HG02642 (cell line): ENCODE data around the gene PDE9A.

Experiments used
- ATAC-seq: cut with Tn5 transposase; IDR thresholded peaks from one replicate; pipeline ENCODE4 v1.9.1; 2021; ENCODE audit warnings: mild to moderate bottlenecking; ENCODE audit not compliant: unreplicated experiment, poor library complexity

PDE9A gene

GRCh38 chr21:42748620-42749176 is 95.3 kb downstream of the PDE9A start:
- no peak for ATAC-seq

DNA sequence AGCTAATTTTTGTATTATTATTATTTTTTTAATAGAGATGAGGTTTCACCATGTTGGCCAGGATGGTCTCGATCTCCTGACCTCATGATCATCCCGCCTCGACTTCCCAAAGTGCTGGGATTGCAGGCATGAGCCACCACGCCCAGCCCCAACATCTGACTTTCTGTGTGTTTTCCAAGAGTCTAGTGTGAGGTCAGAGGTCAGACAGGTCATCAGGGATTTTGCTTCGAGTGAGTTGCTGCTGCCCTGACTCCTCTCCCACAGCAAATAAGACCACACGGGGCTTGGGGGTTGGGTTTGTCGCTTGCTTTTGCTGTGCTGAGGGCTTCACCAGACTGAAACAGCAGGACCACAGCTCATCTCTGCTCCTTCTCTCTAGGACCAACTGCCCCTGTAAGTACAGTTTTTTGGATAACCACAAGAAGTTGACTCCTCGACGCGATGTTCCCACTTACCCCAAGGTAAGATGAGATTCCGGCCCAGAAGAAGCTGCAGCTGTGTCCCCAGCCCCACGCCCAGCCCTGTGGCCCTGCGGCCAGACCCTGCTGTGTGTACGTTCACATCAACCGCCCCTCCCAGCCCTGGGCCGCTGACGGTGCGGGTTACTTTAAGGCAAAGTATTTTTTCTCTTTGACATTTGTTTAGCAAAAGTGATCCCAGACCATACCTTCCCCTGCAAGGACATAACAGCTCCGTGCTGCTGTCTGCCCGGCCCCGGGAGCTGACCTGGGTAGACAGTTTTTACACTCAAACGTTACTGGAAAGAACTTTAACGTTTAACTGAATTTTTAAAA is 97.5 kb downstream of the PDE9A start:
- no peak for ATAC-seq

GRCh38 chr21:42751866-42752265 is 98.4 kb downstream of the PDE9A start:
- ATAC-seq: no peak

GRCh38 chr21:42753804-42754203 is 100.4 kb downstream of the PDE9A start:
- ATAC-seq: no peak

DNA sequence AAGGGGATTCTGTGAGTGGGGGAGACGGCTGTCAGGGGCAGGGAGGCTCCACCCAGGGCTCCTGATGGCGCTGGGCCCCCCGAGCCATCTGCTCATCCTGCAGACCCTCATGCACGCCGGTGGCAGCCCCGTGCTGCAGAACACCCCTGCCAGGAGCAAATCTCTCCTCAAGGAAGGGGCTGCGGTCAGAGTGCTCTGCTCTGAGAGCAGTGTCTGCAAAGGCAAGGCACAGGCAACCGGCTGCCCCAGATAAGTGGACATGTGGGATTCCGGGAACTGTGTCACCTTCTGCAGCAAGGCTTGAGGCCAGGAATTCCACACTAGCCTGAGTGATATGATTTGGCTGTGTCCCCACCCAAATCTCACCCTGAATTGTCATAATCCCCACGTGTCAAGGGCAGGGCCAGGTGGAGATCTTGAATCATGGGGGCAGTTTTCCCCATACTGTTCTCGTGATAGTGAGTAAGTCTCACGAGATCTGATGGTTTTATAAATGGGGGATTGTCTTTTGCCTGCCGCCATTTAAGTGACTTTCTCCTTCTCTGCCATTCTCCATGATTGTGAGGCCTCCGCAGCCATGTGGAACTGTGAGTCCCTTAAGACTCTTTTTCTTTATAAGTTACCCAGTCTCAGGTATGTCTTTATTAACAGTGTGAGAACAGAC is 101.0 kb downstream of the PDE9A start:
- no peak for ATAC-seq

DNA sequence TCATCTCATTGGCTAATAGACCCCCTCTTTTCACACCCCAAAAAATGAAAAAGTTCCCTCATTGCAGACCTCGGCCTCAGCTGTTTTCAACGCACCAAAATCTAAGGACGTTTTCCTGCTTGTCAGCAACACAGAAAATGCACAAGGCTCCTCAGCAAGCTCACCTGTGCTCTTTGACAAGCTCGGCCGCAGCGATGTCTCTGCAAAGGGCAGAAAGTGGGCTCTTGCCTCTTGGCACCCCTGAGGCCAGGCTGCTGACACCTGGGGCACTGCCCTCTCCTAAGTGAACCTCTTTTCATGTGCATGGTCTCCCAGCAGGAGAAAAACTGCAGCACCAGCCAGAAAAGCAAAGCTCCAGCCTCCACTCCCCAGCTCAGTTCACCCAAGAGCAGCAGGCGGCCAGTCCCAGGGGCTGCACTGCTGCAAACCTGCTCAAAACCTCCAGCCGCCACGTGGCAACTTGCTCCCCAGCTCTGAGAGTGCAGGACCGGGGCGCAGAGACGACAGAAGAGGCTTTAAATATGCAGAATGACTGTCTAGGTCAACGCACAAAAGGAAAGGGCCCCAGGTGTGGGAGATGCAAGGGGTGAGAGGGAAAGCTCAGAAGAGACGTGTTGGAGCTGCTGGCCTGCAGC is 101.7 kb downstream of the PDE9A start:
- no peak for ATAC-seq

DNA sequence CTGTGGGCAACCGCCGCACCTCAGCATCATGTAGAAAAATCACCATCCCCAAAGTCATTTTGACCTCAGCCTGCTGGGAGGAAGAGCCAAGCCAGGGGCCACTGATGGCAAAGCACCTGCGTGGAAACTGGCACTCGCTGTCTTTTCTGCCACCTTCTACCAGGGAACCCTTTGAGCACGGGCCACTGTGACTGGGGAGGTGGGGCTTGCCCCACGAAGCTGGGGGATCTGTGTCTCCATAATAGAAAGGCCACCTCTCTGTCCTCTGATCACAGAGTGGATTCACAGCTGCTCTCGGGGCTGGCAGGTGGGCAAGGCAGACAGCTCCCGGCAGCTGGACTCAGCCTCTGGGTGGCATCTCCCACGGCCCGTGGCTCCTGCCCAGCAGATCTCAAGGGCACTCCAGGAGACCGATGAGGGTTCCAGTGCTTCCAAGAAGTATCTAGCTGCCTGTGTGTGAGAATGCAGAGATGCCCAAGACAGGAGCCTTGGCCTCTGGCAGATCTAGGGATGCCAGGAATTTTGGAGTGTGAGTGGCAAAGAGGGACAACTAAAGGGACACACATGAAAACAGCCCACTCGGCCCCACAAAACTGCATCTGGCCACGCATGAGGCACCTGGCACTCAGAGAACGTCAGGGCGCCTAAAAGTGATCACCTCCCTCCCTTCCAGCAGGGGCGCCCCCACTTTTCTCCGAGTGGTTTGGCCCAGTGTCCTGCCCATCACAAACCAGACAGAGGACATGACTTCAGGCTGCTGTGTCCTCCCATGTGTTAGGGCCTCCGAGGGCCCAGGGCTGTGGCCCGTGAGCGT is 102.6 kb downstream of the PDE9A start:
- ATAC-seq: no peak

DNA sequence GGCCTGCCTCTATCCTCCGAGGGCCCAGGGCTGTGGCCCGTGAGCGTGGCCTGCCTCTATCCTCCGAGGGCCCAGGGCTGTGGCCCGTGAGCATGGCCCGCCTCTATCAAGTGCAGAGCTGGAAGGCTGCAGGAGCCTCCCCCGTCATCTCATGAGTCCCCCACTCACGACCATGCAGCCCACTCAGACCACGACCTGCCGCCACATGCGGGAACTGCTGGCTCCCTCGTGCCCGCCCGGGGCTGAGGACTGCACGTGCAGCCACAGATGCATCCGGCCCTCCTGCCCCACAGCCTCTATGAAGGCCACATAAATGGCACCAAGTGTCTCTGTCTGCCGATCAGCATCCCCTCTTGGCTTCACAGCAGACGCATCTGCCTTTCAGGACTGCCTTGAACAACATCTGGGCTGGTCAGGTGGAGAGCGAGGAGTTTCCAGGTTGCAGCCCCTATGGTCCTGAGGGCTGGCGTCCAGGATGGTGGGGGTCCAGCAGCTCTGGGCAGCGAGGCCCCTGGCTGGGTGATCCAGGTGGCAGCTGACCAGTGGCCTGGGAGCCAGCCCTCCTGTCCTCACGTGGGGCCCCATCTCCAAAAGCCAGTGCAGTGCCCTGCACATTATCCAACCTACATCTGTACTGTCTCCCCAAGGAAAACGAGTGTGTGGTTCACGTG is 103.3 kb downstream of the PDE9A start:
- no peak for ATAC-seq

DNA sequence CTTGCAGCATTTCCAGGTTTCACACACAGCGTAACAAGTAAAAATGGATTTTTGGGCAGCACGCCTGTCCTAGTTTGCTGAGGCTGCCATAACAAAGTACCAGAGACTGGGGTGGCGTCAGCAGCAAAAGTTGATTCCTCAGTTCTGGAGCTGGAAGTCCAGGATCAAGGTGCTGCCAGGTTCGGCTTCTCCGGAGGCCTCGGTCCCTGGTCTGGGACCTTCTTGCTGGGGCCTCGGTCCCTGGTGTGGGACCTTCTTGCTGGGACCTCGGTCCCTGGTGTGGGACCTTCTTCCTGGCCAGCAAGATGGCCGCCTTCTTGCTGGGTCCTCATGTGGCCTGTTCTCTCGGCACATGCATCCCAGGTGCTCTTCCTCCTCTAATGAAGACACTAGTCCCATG is 104.0 kb downstream of the PDE9A start:
- ATAC-seq: no peak

GRCh38 chr21:42757826-42758655 is 104.6 kb downstream of the PDE9A start:
- ATAC-seq: no peak

DNA sequence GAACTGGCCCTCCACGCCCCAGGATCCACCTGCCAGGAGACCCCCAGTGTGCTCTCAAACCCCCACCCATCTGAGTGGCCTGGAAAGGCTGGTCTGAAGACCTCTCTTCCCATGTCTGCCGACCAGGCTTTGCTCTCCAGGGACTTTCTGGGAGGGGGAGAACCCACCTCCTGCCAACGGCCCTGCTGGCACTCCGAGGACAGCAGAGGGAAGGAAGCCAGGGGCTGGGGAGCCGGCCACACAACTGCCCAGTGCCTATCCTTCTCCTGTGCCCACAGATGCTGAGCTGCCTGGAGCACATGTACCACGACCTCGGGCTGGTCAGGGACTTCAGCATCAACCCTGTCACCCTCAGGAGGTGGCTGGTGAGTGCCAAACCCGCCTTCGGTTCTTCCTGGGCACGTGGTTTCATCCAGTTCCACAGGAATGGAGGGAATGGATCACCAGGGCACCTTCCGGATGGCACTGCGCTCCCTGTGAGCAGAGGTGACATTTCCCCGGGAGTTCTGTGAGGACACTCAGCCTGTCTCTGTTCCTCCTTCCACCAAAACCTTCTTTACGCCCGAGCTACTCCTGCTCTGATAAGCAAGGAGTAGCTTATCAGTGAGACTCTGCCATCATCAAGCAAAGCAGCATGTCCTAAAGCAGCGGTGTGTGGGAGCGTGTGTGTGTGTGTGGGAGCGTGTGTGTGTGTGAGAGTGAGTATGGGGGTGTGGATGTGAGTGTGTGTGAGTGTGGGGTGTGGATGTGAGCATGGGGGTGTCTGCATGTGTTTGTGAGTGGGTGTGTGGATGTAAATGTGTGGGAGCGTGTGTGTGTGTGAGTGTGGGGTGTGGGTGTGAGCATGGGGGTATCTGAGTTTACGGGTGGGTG is 105.5 kb downstream of the PDE9A start:
- ATAC-seq: no peak

DNA sequence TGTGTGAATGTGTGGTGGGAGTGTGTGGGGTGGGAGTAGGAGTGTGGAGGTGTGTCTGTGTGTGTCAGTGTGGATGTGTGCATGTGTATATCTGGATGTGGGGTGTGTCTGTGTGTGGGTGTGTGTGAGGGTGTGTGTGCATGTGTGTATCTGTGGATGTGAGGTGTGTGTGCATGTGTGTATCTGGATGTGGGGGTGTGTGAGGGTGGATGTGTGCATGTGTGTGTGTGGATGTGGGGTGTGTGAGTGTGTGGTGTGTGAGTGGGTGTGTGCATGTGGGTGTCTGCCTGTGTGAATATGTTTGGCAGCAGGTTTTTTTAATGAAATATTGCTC is 106.1 kb downstream of the PDE9A start:
- ATAC-seq: no peak

- ATAC-seq: no peak
Observed at GRCh38 chr21:42760361-42760950, 107.0 kb downstream of the PDE9A start.

DNA sequence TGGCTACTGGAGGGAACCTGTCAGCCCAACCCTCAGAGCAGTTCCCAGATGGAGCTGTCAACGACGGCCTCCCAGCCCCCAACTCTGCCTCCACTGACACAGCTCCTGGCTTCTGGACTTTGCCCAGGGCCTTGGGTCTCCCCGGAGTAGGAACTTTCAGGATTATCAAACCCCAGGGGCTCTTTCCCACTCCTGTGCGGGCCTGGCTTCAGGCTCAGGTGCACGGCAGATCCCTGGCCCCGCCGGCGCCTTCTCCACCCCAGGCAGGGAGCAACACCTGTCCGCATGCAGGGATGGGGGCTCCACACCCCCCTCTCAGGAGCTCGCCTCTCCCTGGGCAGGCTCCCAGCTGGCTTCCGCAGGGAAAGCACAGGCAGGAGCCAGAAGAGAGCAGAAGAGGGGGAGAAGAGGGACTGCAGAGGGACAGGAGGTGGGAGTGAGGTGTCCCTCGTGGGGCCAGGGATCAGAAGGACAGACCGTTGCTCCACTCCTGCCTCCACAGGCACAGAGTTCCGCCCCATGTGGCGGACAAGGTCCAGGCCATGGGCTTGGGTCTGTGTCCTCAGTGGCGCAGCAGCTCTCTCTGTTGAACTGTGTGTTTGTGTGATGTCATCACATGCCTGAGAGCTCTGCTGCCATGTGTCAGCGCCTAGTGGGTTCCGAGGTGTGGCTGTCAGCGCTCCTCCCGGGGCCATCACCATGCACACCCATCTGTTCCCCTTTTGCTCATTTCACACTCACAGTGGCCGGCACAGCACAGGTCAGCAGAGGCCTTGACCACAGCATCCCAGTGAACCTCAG is 107.7 kb downstream of the PDE9A start:
- ATAC-seq: no peak

GRCh38 chr21:42761776-42762335 is 108.4 kb downstream of the PDE9A start:
- no peak for ATAC-seq

- no peak for ATAC-seq
Observed at GRCh38 chr21:42763581-42764442, 110.4 kb downstream of the PDE9A start.
